H1 (cell line): ENCODE data around the gene RNASET2. TPM values are rescaled to one million over a fixed set of nuclear protein-coding genes. Genes with fewer than 3 reads are reported as not detected.

Source experiments
- CTCF ChIA-PET: fragments of 300-600 bp; sonication (Branson Sonifier 250); formaldehyde crosslinking; loops from one replicate; lab custom pipeline; 2021; ENCODE audit not compliant: partially characterized antibody; lab: Charles Lee
- POLR2A ChIA-PET: fragments of 300-600 bp; sonication (Branson Sonifier 250); formaldehyde crosslinking; loops from one replicate; lab custom pipeline; 2021; ENCODE audit warnings: inconsistent platforms; ENCODE audit not compliant: partially characterized antibody; lab: Charles Lee
- DNase-seq, 2 experiments: peaks; one replicate each; pipeline versions ENCODE4 v3.0.0 to v3.0.0-alpha.2; 2010 to 2022; ENCODE audit warnings: low spot score in 2 of 2, low read depth in 1 of 2, mixed read lengths in 1 of 2
- FAIRE-seq: peaks from 2 replicates; lab custom pipeline; 2011; peaks lifted over from hg19 to GRCh38; lab: Jason Lieb, UNC
- H2AFZ ChIP-seq: 2 replicates; pipeline ENCODE4 v1.8.1; 2012; ENCODE audit warnings: low read length, inconsistent platforms
- H2AK5ac ChIP-seq: 2 replicates; pipeline ENCODE4 v1.6.1; 2013; ENCODE audit warnings: low read depth, low read length
- H2BK120ac ChIP-seq: replicated peaks from 2 replicates; pipeline ENCODE3; 2013; ENCODE audit warnings: low read depth, low read length, inconsistent platforms
- H2BK12ac ChIP-seq: 2 replicates; pipeline ENCODE4 v1.6.1; 2013; ENCODE audit warnings: low read depth, low read length
- H2BK15ac ChIP-seq: 2 replicates; pipeline ENCODE4 v1.6.1; 2013; ENCODE audit warnings: low read length
- H2BK20ac ChIP-seq: 2 replicates; pipeline ENCODE4 v1.6.1; 2013; ENCODE audit warnings: low read length
- H2BK5ac ChIP-seq: 2 replicates; pipeline ENCODE4 v1.6.1; 2013; ENCODE audit warnings: low read depth, low read length
- H3K14ac ChIP-seq: 2 replicates; pipeline ENCODE4 v1.6.1; 2013; ENCODE audit warnings: inconsistent platforms; ENCODE audit not compliant: insufficient read length
- H3K18ac ChIP-seq: 2 replicates; pipeline ENCODE4 v1.6.1; 2013; ENCODE audit warnings: low read length; ENCODE audit errors: extremely low read depth
- H3K23ac ChIP-seq: 2 replicates; pipeline ENCODE4 v1.6.1; 2013; ENCODE audit warnings: inconsistent platforms; ENCODE audit not compliant: insufficient read length
- H3K23me2 ChIP-seq: 2 replicates; pipeline ENCODE4 v1.6.1; 2013; ENCODE audit warnings: low read depth, low read length
- H3K27ac ChIP-seq: 2 replicates; pipeline ENCODE4 v1.6.1; 2011; ENCODE audit warnings: low read depth, low read length, inconsistent platforms
- H3K27me3 ChIP-seq, 4 experiments: replicated peaks in 1 of 4; 1 replicate in 1 of 4; 2 replicates in 3 of 4; pipeline versions ENCODE4 v1.6.1 to v1.8.1; 2011 to 2013; ENCODE audit warnings: low read length in 3 of 4, mild to moderate bottlenecking in 3 of 4, inconsistent platforms in 2 of 4, mixed read lengths in 2 of 4, moderate library complexity in 1 of 4; ENCODE audit not compliant: control insufficient read depth in 3 of 4, insufficient read depth in 3 of 4; ENCODE audit errors: extremely low read depth in 1 of 4
- H3K36me3 ChIP-seq, 4 experiments: 2 replicates each; pipeline versions ENCODE4 v1.6.1 to v1.8.1; 2011 to 2013; ENCODE audit warnings: mild to moderate bottlenecking in 4 of 4, low read length in 3 of 4, moderate library complexity in 2 of 4, control low read depth in 1 of 4, inconsistent platforms in 1 of 4; ENCODE audit not compliant: insufficient read depth in 4 of 4, control insufficient read depth in 2 of 4
- H3K4ac ChIP-seq: replicated peaks from 2 replicates; pipeline ENCODE3; 2013; ENCODE audit warnings: low read length, low read depth, mixed read lengths, inconsistent platforms; ENCODE audit not compliant: insufficient read length
- H3K4me1 ChIP-seq, 4 experiments: replicated peaks in 1 of 4; 1 replicate in 1 of 4; 2 replicates in 3 of 4; pipeline versions ENCODE4 v1.6.1 to v1.8.1; 2011 to 2013; ENCODE audit warnings: low read length in 3 of 4, inconsistent platforms in 2 of 4, mixed read lengths in 1 of 4; ENCODE audit not compliant: insufficient read depth in 4 of 4, control insufficient read depth in 3 of 4
- H3K4me2 ChIP-seq, 2 experiments: 2 replicates each; pipeline versions ENCODE4 v1.6.1 to v1.8.1; 2011 to 2013; ENCODE audit warnings: low read depth in 2 of 2, low read length in 2 of 2, control low read depth in 1 of 2, inconsistent platforms in 1 of 2, mild to moderate bottlenecking in 1 of 2; ENCODE audit not compliant: insufficient read depth in 1 of 2
- H3K4me3 ChIP-seq, 4 experiments: fragments of 200-600, 300-600 bp in 1 of 4; sonication (generic), shearing (Covaris generic), sonication (Bioruptor Twin) in 1 of 4; 2 replicates each; pipeline versions ENCODE4 v1.5.1 to v1.8.1; 2011 to 2016; ENCODE audit warnings: low read length in 4 of 4, low read depth in 3 of 4, control low read depth in 2 of 4, inconsistent platforms in 2 of 4, mild to moderate bottlenecking in 2 of 4, mixed read lengths in 1 of 4, moderate library complexity in 1 of 4; ENCODE audit not compliant: insufficient read depth in 2 of 4; ENCODE audit errors: extremely low read depth in 1 of 4
- H3K56ac ChIP-seq: replicated peaks from 2 replicates; pipeline ENCODE3; 2013; ENCODE audit warnings: low read depth, mild to moderate bottlenecking, mixed read lengths, low read length, inconsistent platforms; ENCODE audit not compliant: insufficient read length
- H3K79me1 ChIP-seq: 2 replicates; pipeline ENCODE4 v1.6.1; 2013; ENCODE audit warnings: low read depth, low read length, control low read depth
- H3K79me2 ChIP-seq, 2 experiments: 2 replicates each; pipeline versions ENCODE4 v1.6.1 to v1.8.1; 2012 to 2013; ENCODE audit warnings: low read length in 2 of 2, mild to moderate bottlenecking in 2 of 2, inconsistent platforms in 1 of 2; ENCODE audit not compliant: insufficient read depth in 2 of 2, control insufficient read depth in 1 of 2
- H3K9ac ChIP-seq, 4 experiments: replicated peaks in 1 of 4; 1 replicate in 1 of 4; 2 replicates in 3 of 4; pipeline versions ENCODE4 v1.6.1 to v1.8.1; 2011 to 2013; ENCODE audit warnings: low read depth in 3 of 4, low read length in 3 of 4, control low read depth in 2 of 4, mild to moderate bottlenecking in 2 of 4, moderate library complexity in 2 of 4, inconsistent platforms in 1 of 4; ENCODE audit errors: extremely low read depth in 1 of 4
- H3K9me3 ChIP-seq, 2 experiments: 2 replicates each; pipeline versions ENCODE4 v1.6.1 to v1.8.1; 2012 to 2013; ENCODE audit warnings: mild to moderate bottlenecking in 2 of 2, moderate library complexity in 2 of 2, control low read depth in 1 of 2, inconsistent platforms in 1 of 2, low read depth in 1 of 2, low read length in 1 of 2, mixed read lengths in 1 of 2; ENCODE audit not compliant: insufficient read depth in 2 of 2
- H4K20me1 ChIP-seq, 2 experiments: replicated peaks in 1 of 2; 2 replicates each; pipeline versions ENCODE3 to v1.8.1; 2011 to 2013; ENCODE audit warnings: inconsistent platforms in 2 of 2, low read length in 2 of 2, mild to moderate bottlenecking in 1 of 2; ENCODE audit not compliant: insufficient read depth in 2 of 2, control insufficient read depth in 1 of 2
- H4K5ac ChIP-seq: 2 replicates; pipeline ENCODE4 v1.6.1; 2013; ENCODE audit warnings: low read length, low read depth, mixed read lengths, inconsistent platforms; ENCODE audit not compliant: insufficient read length
- H4K8ac ChIP-seq: 2 replicates; pipeline ENCODE4 v1.8.0; 2013; ENCODE audit warnings: mild to moderate bottlenecking, moderate library complexity, low read length, inconsistent platforms; ENCODE audit not compliant: insufficient read depth; ENCODE audit errors: extremely low read depth
- H4K91ac ChIP-seq: replicated peaks from 2 replicates; pipeline ENCODE3; 2013; ENCODE audit warnings: low read length, mixed read lengths, inconsistent platforms; ENCODE audit not compliant: insufficient read length
- BCL11A ChIP-seq, 2 experiments: IDR thresholded peaks; one replicate each; pipeline ENCODE4 v1.6.1; 2011; ENCODE audit warnings: low read depth in 2 of 2, low read length in 2 of 2, mild to moderate bottlenecking in 2 of 2
- BRCA1 ChIP-seq: IDR thresholded peaks from 2 replicates; pipeline ENCODE4 v1.6.1; 2012; ENCODE audit warnings: low read depth, low read length, improper control_type of control experiment
- EGR1 ChIP-seq: IDR thresholded peaks from 2 replicates; pipeline ENCODE4 v1.6.1; 2011; ENCODE audit warnings: low read depth, low read length, borderline replicate concordance
- JUND ChIP-seq: IDR thresholded peaks from 2 replicates; pipeline ENCODE4 v1.6.1; 2011; ENCODE audit warnings: mild to moderate bottlenecking, improper control_type of control experiment, low read length
- POU5F1 ChIP-seq: IDR thresholded peaks from 2 replicates; pipeline ENCODE4 v1.6.1; 2011; ENCODE audit warnings: low read depth, mild to moderate bottlenecking, low read length, moderate library complexity
- RNF2 ChIP-seq: fragments of 200-900, 300-1000 bp; sonication (generic); IDR thresholded peaks from 2 replicates; pipeline ENCODE4 v1.7.1; 2016; ENCODE audit warnings: borderline replicate concordance, low read depth, mild to moderate bottlenecking, antibody characterized with exemption, low read length; ENCODE audit not compliant: poor library complexity, severe bottlenecking; ENCODE audit errors: missing control alignments
- SRF ChIP-seq: IDR thresholded peaks from 2 replicates; pipeline ENCODE4 v1.6.1; 2011; ENCODE audit warnings: mild to moderate bottlenecking, low read depth, low read length, moderate library complexity
- TBP ChIP-seq: IDR thresholded peaks from 2 replicates; pipeline ENCODE4 v1.6.1; 2011; ENCODE audit warnings: low read depth, low read length, improper control_type of control experiment
- TCF12 ChIP-seq: IDR thresholded peaks from 2 replicates; pipeline ENCODE4 v1.6.1; 2011; ENCODE audit warnings: low read depth, mild to moderate bottlenecking, low read length
- WGBS, 2 experiments: shearing (Covaris generic) in 1 of 2; methylation state at CpG; one replicate each; pipeline versions ENCODE4 v1.1.6 to v1.1.7; 2013 to 2015; ENCODE audit warnings: low lambda C conversion rate in 2 of 2, mixed read lengths in 2 of 2, inconsistent platforms in 1 of 2, low coverage in 1 of 2, missing lambda C conversion rate in 1 of 2; ENCODE audit not compliant: insufficient replicate concordance in 2 of 2, insufficient coverage in 1 of 2, insufficient read length in 1 of 2; ENCODE audit errors: extremely low coverage in 1 of 2, missing lambda C conversion rate in 1 of 2; 5-methylcytosine and 5-hydroxymethylcytosine counted together
- polyA plus RNA-seq, 7 experiments: library from polyadenylated mRNA; depleted of rRNA in 3 of 7; stranded (reverse) in 5 of 7; unstranded in 2 of 7; fragments of >200 nt in 5 of 7; fragments of 200-250 nt in 2 of 7; gene quantifications; 1 replicate in 5 of 7; 2 replicates in 1 of 7; 4 replicates in 1 of 7; pipeline versions ENCODE4 v1.2.1 to v1.2.3, GENCODE V29; 2011 to 2013; ENCODE audit warnings: missing spikeins in 2 of 7, mixed read lengths in 2 of 7
- total RNA-seq: library from RNA; stranded (reverse); fragmentation: NEBNext Ultra II Directional; extraction: Animal tissue kit (Norgen Biotek cat#: 25700); gene quantifications from 2 replicates; pipeline ENCODE4 v1.2.1, GENCODE V29; 2021
- TF ChIP-seq, protein P1 (sequence below): IDR thresholded peaks from 2 replicates; pipeline ENCODE4 v1.6.1; 2012; ENCODE audit warnings: inconsistent platforms
- TF ChIP-seq, protein P2 (sequence below), 3 experiments: IDR thresholded peaks; 1 replicate in 2 of 3; 2 replicates in 1 of 3; pipeline versions ENCODE4 v1.5.1 to v1.6.1; 2011; ENCODE audit warnings: low read length in 3 of 3, mild to moderate bottlenecking in 3 of 3, inconsistent platforms in 2 of 3, low read depth in 1 of 3, moderate library complexity in 1 of 3; ENCODE audit not compliant: insufficient read depth in 1 of 3; ENCODE audit errors: control extremely low read depth in 1 of 3

The RNASET2 gene
- total and polyA plus RNA-seq, 2 of the 8 experiments (the other 6 are each of a cell fraction or from before 2014, with no cell fraction given) = 15.7 to 22.9 TPM

GRCh38 chr6:166938150-166938549, 18.2 kb downstream of the RNASET2 start:
- peaks cover 0 to 10% (median 0%) of the 10 kb centered on the region in 4 experiments; a peak in 3 of 8 replicates for H3K36me3 ChIP-seq
- H3K23ac ChIP-seq = no peak overlapping the region
- H3K4ac ChIP-seq = no peak overlapping the region
- H3K27me3 ChIP-seq = no peaks in the 10 kb centered on the region
- H3K79me2 ChIP-seq = no peaks in the 10 kb centered on the region
- no peak overlapping the region for H3K4me3 ChIP-seq
- no peak overlapping the region for H3K4me2 ChIP-seq
- H3K27ac ChIP-seq = no peak overlapping the region
- H2AK5ac ChIP-seq = no peak overlapping the region
- H3K79me1 ChIP-seq = no peaks in the 10 kb centered on the region
- H4K5ac ChIP-seq = no peak overlapping the region
- no peak overlapping the region for H4K91ac ChIP-seq
- H3K9ac ChIP-seq = no peak overlapping the region
- H2BK15ac ChIP-seq = no peak overlapping the region
- no peak overlapping the region for H2BK120ac ChIP-seq
- H2BK20ac ChIP-seq = no peak overlapping the region
- H3K4me1 ChIP-seq = peaks cover 0 to 3% (median 1%) of the 10 kb centered on the region in 4 experiments; a peak in 2 of 7 replicates
- H3K18ac ChIP-seq = no peak overlapping the region
- H4K8ac ChIP-seq = no peak overlapping the region
- CTCF ChIA-PET = interaction anchor here (0.6 to 7.6 kb wide), 5 partner anchors 13 to 163 kb away, joined by 3 to 51 read pairs (median 4); no protein-coding TSS in a partner anchor
- no peak overlapping the region for H3K56ac ChIP-seq
- no peak for DNase-seq
- FAIRE-seq = no peak
- WGBS, 2 experiments = 85% methylated on average over 12 of the region's 12 CpGs; no CpG with 5 or more reads in 1 of the 2 experiments
- no peak overlapping the region for H3K14ac ChIP-seq
- H2BK5ac ChIP-seq = no peak overlapping the region
- H3K9me3 ChIP-seq = no peaks in the 10 kb centered on the region
- no peaks in the 10 kb centered on the region for H3K23me2 ChIP-seq
- H2BK12ac ChIP-seq = no peak overlapping the region
- no peak overlapping the region for H2AFZ ChIP-seq
- no peaks in the 10 kb centered on the region for H4K20me1 ChIP-seq
- POLR2A ChIA-PET = interaction anchor here (1.2 to 1.3 kb wide), 2 partner anchors 10 to 18 kb away, joined by 3 to 5 read pairs; partner anchors contain the start of gene RNASET2
- TF ChIP-seq TBP (no peak), SRF (no peak), JUND (no peak), POU5F1 (no peak), EGR1 (no peak), TCF12 (no peak), RNF2 (no peak), BRCA1 (no peak), BCL11A (IDR thresholded peaks at IDR 0.05; ENCODE audit: low read depth in 2 of 2, low read length in 2 of 2) (no peak)
- TF ChIP-seq, protein P1, sequence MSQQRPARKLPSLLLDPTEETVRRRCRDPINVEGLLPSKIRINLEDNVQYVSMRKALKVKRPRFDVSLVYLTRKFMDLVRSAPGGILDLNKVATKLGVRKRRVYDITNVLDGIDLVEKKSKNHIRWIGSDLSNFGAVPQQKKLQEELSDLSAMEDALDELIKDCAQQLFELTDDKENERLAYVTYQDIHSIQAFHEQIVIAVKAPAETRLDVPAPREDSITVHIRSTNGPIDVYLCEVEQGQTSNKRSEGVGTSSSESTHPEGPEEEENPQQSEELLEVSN = no peak
- TF ChIP-seq, protein P2, sequence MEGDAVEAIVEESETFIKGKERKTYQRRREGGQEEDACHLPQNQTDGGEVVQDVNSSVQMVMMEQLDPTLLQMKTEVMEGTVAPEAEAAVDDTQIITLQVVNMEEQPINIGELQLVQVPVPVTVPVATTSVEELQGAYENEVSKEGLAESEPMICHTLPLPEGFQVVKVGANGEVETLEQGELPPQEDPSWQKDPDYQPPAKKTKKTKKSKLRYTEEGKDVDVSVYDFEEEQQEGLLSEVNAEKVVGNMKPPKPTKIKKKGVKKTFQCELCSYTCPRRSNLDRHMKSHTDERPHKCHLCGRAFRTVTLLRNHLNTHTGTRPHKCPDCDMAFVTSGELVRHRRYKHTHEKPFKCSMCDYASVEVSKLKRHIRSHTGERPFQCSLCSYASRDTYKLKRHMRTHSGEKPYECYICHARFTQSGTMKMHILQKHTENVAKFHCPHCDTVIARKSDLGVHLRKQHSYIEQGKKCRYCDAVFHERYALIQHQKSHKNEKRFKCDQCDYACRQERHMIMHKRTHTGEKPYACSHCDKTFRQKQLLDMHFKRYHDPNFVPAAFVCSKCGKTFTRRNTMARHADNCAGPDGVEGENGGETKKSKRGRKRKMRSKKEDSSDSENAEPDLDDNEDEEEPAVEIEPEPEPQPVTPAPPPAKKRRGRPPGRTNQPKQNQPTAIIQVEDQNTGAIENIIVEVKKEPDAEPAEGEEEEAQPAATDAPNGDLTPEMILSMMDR (IDR thresholded peaks at IDR 0.05; ENCODE audit: control extremely low read depth in 1 of 3, insufficient read depth in 1 of 3, low read depth in 1 of 3, low read length in 3 of 3) = no peak
